Thymus (tissue), 11 donors: ENCODE results near the gene BICDL1. TPM values are rescaled to one million over a fixed set of nuclear protein-coding genes. Genes with fewer than 3 reads are reported as not detected.

ENCODE experiments used
- DNase-seq, 9 donors: peaks; one replicate each; pipeline ENCODE4 v3.0.0-alpha.2; 2013; ENCODE audit warnings: low spot score in 9 of 9, low read depth in 6 of 9, missing footprints in 1 of 9
- H3K27ac ChIP-seq, 2 donors: one replicate each; pipeline ENCODE4 v1.5.1; 2013; ENCODE audit warnings: control low read depth in 1 of 2, low read depth in 1 of 2, low read length in 1 of 2, mild to moderate bottlenecking in 1 of 2, moderate library complexity in 1 of 2
- H3K27me3 ChIP-seq, 2 donors: one replicate each; pipeline ENCODE4 v1.5.1; 2013; ENCODE audit warnings: low read length in 1 of 2; ENCODE audit not compliant: control insufficient read depth in 2 of 2, insufficient read depth in 1 of 2
- H3K36me3 ChIP-seq, 2 donors: one replicate each; pipeline ENCODE4 v1.5.1; 2013; ENCODE audit warnings: low read length in 1 of 2, mild to moderate bottlenecking in 1 of 2, moderate library complexity in 1 of 2; ENCODE audit not compliant: control insufficient read depth in 2 of 2, insufficient read depth in 2 of 2
- H3K4me1 ChIP-seq, 2 donors: one replicate each; pipeline ENCODE4 v1.5.1; 2013; ENCODE audit warnings: low read length in 2 of 2; ENCODE audit not compliant: control insufficient read depth in 2 of 2, insufficient read depth in 2 of 2
- H3K4me3 ChIP-seq, 2 donors: one replicate each; pipeline ENCODE4 v1.5.1; 2013; ENCODE audit warnings: low read length in 2 of 2, control low read depth in 1 of 2, mild to moderate bottlenecking in 1 of 2
- H3K9me3 ChIP-seq, 2 donors: one replicate each; pipeline ENCODE4 v1.5.1; 2013; ENCODE audit warnings: low read length in 1 of 2, mild to moderate bottlenecking in 1 of 2; ENCODE audit not compliant: control insufficient read depth in 2 of 2, insufficient read depth in 1 of 2
- WGBS: extraction: QIAGEN DNeasy Blood & Tissue Kit; methylation state at CpG from one replicate; pipeline ENCODE4 v1.1.7; 2013; 5-methylcytosine and 5-hydroxymethylcytosine counted together
- polyA plus RNA-seq: library from polyadenylated mRNA; stranded (reverse); fragments of 200-250 nt; gene quantifications from one replicate; pipeline ENCODE4 v1.2.3, GENCODE V29; 2013
- total RNA-seq: library from RNA; stranded (reverse); fragments of 120-200 nt; gene quantifications from one replicate; pipeline ENCODE4 v1.2.4, GENCODE V29; 2013
- donor health status: healthy.

The BICDL1 gene
- total and polyA plus RNA-seq, 2 donors: 18.7 to 67.6 TPM

- Histone ChIP-seq H3K27me3 (no peaks in the 10 kb centered on the region), H3K4me1 (peaks cover 12 to 17% of the 10 kb centered on the region in 2 donors), H3K4me3 (no peak overlapping the region), H3K9me3 (no peaks in the 10 kb centered on the region), H3K36me3 (peaks cover 47 to 49% of the 10 kb centered on the region in 2 donors), H3K27ac (no peak overlapping the region)
- DNase-seq: no peak
- 98% methylated on average over 1 of the region's 1 CpG for WGBS
Observed at GRCh38 chr12:120106151-120106550, 117.1 kb downstream of the BICDL1 start.

GRCh38 chr12:120109570-120110267 is 120.7 kb downstream of the BICDL1 start:
- peaks cover 12 to 26% of the 10 kb centered on the region in 2 donors for H3K4me1 ChIP-seq
- no peaks in the 10 kb centered on the region for H3K27me3 ChIP-seq
- 95% methylated on average over 10 of the region's 10 CpGs for WGBS
- DNase-seq: no peak
- H3K27ac ChIP-seq: no peak overlapping the region
- no peaks in the 10 kb centered on the region for H3K9me3 ChIP-seq
- no peak overlapping the region for H3K4me3 ChIP-seq
- peaks cover 14 to 29% of the 10 kb centered on the region in 2 donors for H3K36me3 ChIP-seq

- Histone ChIP-seq H3K9me3 (no peaks in the 10 kb centered on the region), H3K4me3 (no peak overlapping the region), H3K36me3 (peaks cover 14 to 24% of the 10 kb centered on the region in 2 donors), H3K4me1 (peaks cover 22 to 37% of the 10 kb centered on the region in 2 donors), H3K27ac (peak overlapping the region; percentile 26 to 60), H3K27me3 (no peaks in the 10 kb centered on the region)
- DNase-seq: peak in 5 of 9 donors; percentile 21 to 61 (median 25)
- WGBS: 35% methylated on average over 26 of the region's 26 CpGs
Observed at GRCh38 chr12:120110550-120111501, 121.8 kb downstream of the BICDL1 start.

GRCh38 chr12:120115066-120115465 is 126.0 kb downstream of the BICDL1 start:
- DNase-seq: no peak
- Histone ChIP-seq H3K27ac (no peak overlapping the region), H3K36me3 (peaks cover 0 to 13% of the 10 kb centered on the region in 2 donors), H3K27me3 (no peaks in the 10 kb centered on the region), H3K9me3 (no peaks in the 10 kb centered on the region), H3K4me3 (no peak overlapping the region), H3K4me1 (peaks cover 36 to 40% of the 10 kb centered on the region in 2 donors)
- WGBS: 20% methylated on average over 3 of the region's 3 CpGs

GRCh38 chr12:120115692-120116440 is 126.8 kb downstream of the BICDL1 start:
- peaks cover 0 to 13% of the 10 kb centered on the region in 2 donors for H3K36me3 ChIP-seq
- H3K9me3 ChIP-seq: no peaks in the 10 kb centered on the region
- H3K4me1 ChIP-seq: peaks cover 29 to 34% of the 10 kb centered on the region in 2 donors
- H3K27ac ChIP-seq: peak overlapping the region in 1 of 2 donors; percentile 60
- WGBS: 28% methylated on average over 31 of the region's 31 CpGs
- DNase-seq: no peak
- no peaks in the 10 kb centered on the region for H3K27me3 ChIP-seq
- peak overlapping the region; percentile 78 to 94 for H3K4me3 ChIP-seq

GRCh38 chr12:120116441-120116791 is 127.4 kb downstream of the BICDL1 start, which contains the start of gene RAB35:
Gene RAB35, minus strand, starts transcription at chr12:120116753. Its CDS starts 103 bp downstream, at chr12:120116650.
- Histone ChIP-seq H3K27ac (peak within 1 kb of the TSS; percentile 96 to 98), H3K4me3 (peak within 1 kb of the TSS; percentile 91 to 94), H3K4me1 (peaks cover 26 to 30% of the 10 kb centered on the region in 2 donors), H3K27me3 (no peaks in the 10 kb centered on the region), H3K36me3 (peaks cover 0 to 13% of the 10 kb centered on the region in 2 donors), H3K9me3 (no peaks in the 10 kb centered on the region)
- no peak for DNase-seq
- WGBS: under 1% methylated on average over 49 of the region's 50 CpGs

GRCh38 chr12:120116792-120117651 is 128.0 kb downstream of the BICDL1 start:
- Histone ChIP-seq H3K4me3 (peak overlapping the region; percentile 91 to 94), H3K9me3 (no peaks in the 10 kb centered on the region), H3K36me3 (peaks cover 0 to 13% of the 10 kb centered on the region in 2 donors), H3K4me1 (peaks cover 26 to 28% of the 10 kb centered on the region in 2 donors), H3K27me3 (no peaks in the 10 kb centered on the region), H3K27ac (peak overlapping the region; percentile 96 to 98)
- DNase-seq: peak; percentile 76 to 97 (median 94)
- under 1% methylated on average over 91 of the region's 91 CpGs for WGBS

- H3K27me3 ChIP-seq: no peaks in the 10 kb centered on the region
- peak overlapping the region; percentile 91 to 94 for H3K4me3 ChIP-seq
- H3K9me3 ChIP-seq: no peaks in the 10 kb centered on the region
- H3K27ac ChIP-seq: no peak overlapping the region
- WGBS: 74% methylated on average over 7 of the region's 7 CpGs
- DNase-seq: no peak
- H3K36me3 ChIP-seq: peaks cover 0 to 13% of the 10 kb centered on the region in 2 donors
- H3K4me1 ChIP-seq: peaks cover 26 to 30% of the 10 kb centered on the region in 2 donors
Observed at GRCh38 chr12:120117961-120118320, 128.9 kb downstream of the BICDL1 start.
